OCI-LY1 (cell line): ENCODE results near the gene ADCK1.

ENCODE experiments used
- H2AFZ ChIP-seq: fragments of 200-600 bp; sonication (generic), shearing (Covaris generic); 2 replicates; pipeline ENCODE4 v1.6.0; 2014; ENCODE audit warnings: antibody characterized with exemption, mild to moderate bottlenecking, low read length
- H3F3A ChIP-seq: fragments of 200-600 bp; sonication (generic), shearing (Covaris generic); 2 replicates; pipeline ENCODE4 v1.6.0; 2014; ENCODE audit warnings: mild to moderate bottlenecking, antibody characterized with exemption, low read length, moderate library complexity; ENCODE audit not compliant: insufficient read depth
- H3K27ac ChIP-seq: fragments of 200-600 bp; sonication (generic); 2 replicates; pipeline ENCODE4 v1.5.1; 2014; ENCODE audit warnings: low read length, mixed run types, mild to moderate bottlenecking, low read depth; ENCODE audit not compliant: poor library complexity, severe bottlenecking
- H3K27me3 ChIP-seq: fragments of 200-600 bp; sonication (generic); 2 replicates; pipeline ENCODE4 v1.6.0; 2014; ENCODE audit warnings: antibody characterized with exemption, mild to moderate bottlenecking, low read length, moderate library complexity; ENCODE audit not compliant: insufficient read depth
- H3K36me3 ChIP-seq: fragments of 200-600 bp; sonication (generic); 2 replicates; pipeline ENCODE4 v1.6.1; 2014; ENCODE audit warnings: mild to moderate bottlenecking, antibody characterized with exemption, low read length, moderate library complexity, mixed read lengths; ENCODE audit not compliant: insufficient read depth
- H3K4me1 ChIP-seq: fragments of 200-600 bp; sonication (generic); 2 replicates; pipeline ENCODE4 v1.5.1; 2014; ENCODE audit warnings: mild to moderate bottlenecking, low read length, moderate library complexity; ENCODE audit not compliant: insufficient read depth, severe bottlenecking
- H3K4me2 ChIP-seq: fragments of 200-600 bp; sonication (generic), shearing (Covaris generic); 2 replicates; pipeline ENCODE4 v1.6.1; 2014; ENCODE audit warnings: low read length
- H3K4me3 ChIP-seq: fragments of 200-600 bp; sonication (generic); 2 replicates; pipeline ENCODE4 v1.5.1; 2014; ENCODE audit warnings: low read length, low read depth, mild to moderate bottlenecking, mixed read lengths; ENCODE audit not compliant: poor library complexity, severe bottlenecking
- H3K79me2 ChIP-seq: fragments of 200-600 bp; shearing (Covaris generic); 2 replicates; pipeline ENCODE4 v1.6.1; 2016; ENCODE audit warnings: mixed run types, low read length, mixed read lengths; ENCODE audit not compliant: insufficient read depth
- H3K9ac ChIP-seq: fragments of 200-600 bp; sonication (generic), shearing (Covaris generic); 2 replicates; pipeline ENCODE4 v1.6.1; 2014; ENCODE audit warnings: mild to moderate bottlenecking, low read length, mixed read lengths
- H3K9me2 ChIP-seq: fragments of 200-600 bp; sonication (generic), shearing (Covaris generic); 2 replicates; pipeline ENCODE4 v1.6.1; 2014; ENCODE audit warnings: low read depth, mild to moderate bottlenecking, low read length, mixed read lengths
- H3K9me3 ChIP-seq: fragments of 200-600 bp; shearing (Covaris generic); 2 replicates; pipeline ENCODE4 v1.6.1; 2014; ENCODE audit warnings: low read length, mixed read lengths
- H4K20me1 ChIP-seq: fragments of 200-600 bp; sonication (generic), shearing (Covaris generic); 2 replicates; pipeline ENCODE4 v1.6.0; 2016; ENCODE audit warnings: mild to moderate bottlenecking, low read length; ENCODE audit not compliant: insufficient read depth
- CTCF ChIP-seq: fragments of 200-600 bp; sonication (generic), shearing (Covaris generic); IDR thresholded peaks from 2 replicates; pipeline ENCODE4 v1.5.1; 2017; ENCODE audit warnings: mild to moderate bottlenecking, antibody characterized with exemption, low read length, moderate library complexity, mixed read lengths
- EZH2 ChIP-seq: fragments of 200-600 bp; sonication (generic), shearing (Covaris generic); IDR thresholded peaks from 2 replicates; pipeline ENCODE4 v1.8.0; 2017; ENCODE audit warnings: borderline replicate concordance, mixed run types, mild to moderate bottlenecking, antibody characterized with exemption, low read length, moderate library complexity, mixed read lengths

The ADCK1 gene

GRCh38 chr14:77832297-77832696 is 32.4 kb downstream of the ADCK1 start:
- H3F3A ChIP-seq: no peaks in the 10 kb centered on the region
- no peaks in the 10 kb centered on the region for H3K9me3 ChIP-seq
- no peaks in the 10 kb centered on the region for H3K27me3 ChIP-seq
- H3K79me2 ChIP-seq: no peaks in the 10 kb centered on the region
- no peaks in the 10 kb centered on the region; the same call in 1 of the 2 replicates for H3K36me3 ChIP-seq
- no peak for TF ChIP-seq CTCF
- TF ChIP-seq EZH2: no peak
- H3K4me1 ChIP-seq: no peaks in the 10 kb centered on the region
- H3K4me3 ChIP-seq: no peak overlapping the region
- no peak overlapping the region for H3K9ac ChIP-seq
- H4K20me1 ChIP-seq: no peaks in the 10 kb centered on the region
- no peak overlapping the region for H3K4me2 ChIP-seq
- no peaks in the 10 kb centered on the region for H3K9me2 ChIP-seq
- no peak overlapping the region for H3K27ac ChIP-seq
- no peak overlapping the region for H2AFZ ChIP-seq

GRCh38 chr14:77837926-77838325 is 38.0 kb downstream of the ADCK1 start:
- TF ChIP-seq CTCF (no peak), EZH2 (no peak)
- no peaks in the 10 kb centered on the region for H3F3A ChIP-seq
- no peaks in the 10 kb centered on the region for H4K20me1 ChIP-seq
- no peak overlapping the region for H3K4me3 ChIP-seq
- no peaks in the 10 kb centered on the region for H3K27me3 ChIP-seq
- no peaks in the 10 kb centered on the region for H3K9me2 ChIP-seq
- no peaks in the 10 kb centered on the region for H3K36me3 ChIP-seq
- no peak overlapping the region for H3K27ac ChIP-seq
- H3K9me3 ChIP-seq: no peaks in the 10 kb centered on the region
- H2AFZ ChIP-seq: no peak overlapping the region
- H3K79me2 ChIP-seq: no peaks in the 10 kb centered on the region
- H3K9ac ChIP-seq: no peak overlapping the region
- no peaks in the 10 kb centered on the region for H3K4me1 ChIP-seq
- H3K4me2 ChIP-seq: no peak overlapping the region

- H3F3A ChIP-seq: no peaks in the 10 kb centered on the region
- H3K79me2 ChIP-seq: no peaks in the 10 kb centered on the region
- no peaks in the 10 kb centered on the region for H3K4me1 ChIP-seq
- no peaks in the 10 kb centered on the region for H4K20me1 ChIP-seq
- H3K36me3 ChIP-seq: no peaks in the 10 kb centered on the region
- no peak overlapping the region for H2AFZ ChIP-seq
- H3K9me2 ChIP-seq: no peaks in the 10 kb centered on the region
- no peak for TF ChIP-seq CTCF
- TF ChIP-seq EZH2: no peak
- no peak overlapping the region for H3K27ac ChIP-seq
- H3K9ac ChIP-seq: no peak overlapping the region
- no peak overlapping the region for H3K4me2 ChIP-seq
- no peaks in the 10 kb centered on the region for H3K27me3 ChIP-seq
- no peak overlapping the region for H3K4me3 ChIP-seq
- no peaks in the 10 kb centered on the region for H3K9me3 ChIP-seq
Observed at GRCh38 chr14:77838831-77839511, 39.1 kb downstream of the ADCK1 start.
